B cell (primary cell): ENCODE measurements around the gene NOL11.

Experiments
- EZH2 ChIP-seq: IDR thresholded peaks from 2 replicates; pipeline ENCODE4 v1.6.1; 2012; ENCODE audit warnings: borderline replicate concordance, low read depth, mild to moderate bottlenecking, moderate library complexity, low read length; ENCODE audit not compliant: insufficient read depth, poor library complexity, severe bottlenecking
- TF ChIP-seq, protein P1 (sequence below): fragments of 200-600 bp; IDR thresholded peaks from one replicate; pipeline ENCODE4 v1.8.0; 2022; ENCODE audit warnings: antibody characterized with exemption, mild to moderate bottlenecking

DNA sequence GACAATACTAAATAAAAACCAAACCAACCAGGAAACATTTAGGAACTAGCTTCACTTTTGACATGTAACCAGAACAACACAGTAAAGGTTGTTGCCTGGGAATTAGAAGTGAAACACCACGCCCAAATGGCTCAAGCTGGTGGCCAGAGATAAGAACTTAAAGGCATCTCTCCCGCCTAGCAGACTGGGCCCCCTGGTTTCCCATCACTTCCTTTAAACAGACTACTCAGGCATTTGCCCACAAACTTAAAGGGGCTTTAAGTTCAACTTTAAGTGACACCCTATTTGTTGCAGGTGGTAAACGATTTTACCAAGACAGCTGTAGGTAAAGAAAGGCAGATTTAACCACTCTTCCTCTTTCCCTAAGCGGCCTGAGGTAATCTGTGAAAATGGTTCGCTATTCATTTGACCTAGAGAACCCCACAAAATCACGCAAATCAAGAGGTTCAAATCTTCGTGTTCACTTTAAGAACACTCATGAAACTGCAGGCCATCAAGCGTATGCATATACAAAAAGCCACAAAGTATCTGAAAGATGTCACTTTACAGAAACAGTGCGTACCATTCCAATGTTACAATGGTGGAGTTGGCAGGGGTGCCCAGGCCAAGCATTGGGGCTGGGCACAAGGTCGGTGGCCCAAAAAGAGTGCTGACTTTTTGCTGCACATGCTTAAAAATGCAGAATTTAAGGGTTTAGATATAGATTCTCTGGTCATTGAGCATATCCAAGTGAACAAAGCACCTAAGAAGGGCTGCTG, 66.8 kb downstream of the NOL11 start:
- no peak for TF ChIP-seq EZH2
- TF ChIP-seq, protein P1, sequence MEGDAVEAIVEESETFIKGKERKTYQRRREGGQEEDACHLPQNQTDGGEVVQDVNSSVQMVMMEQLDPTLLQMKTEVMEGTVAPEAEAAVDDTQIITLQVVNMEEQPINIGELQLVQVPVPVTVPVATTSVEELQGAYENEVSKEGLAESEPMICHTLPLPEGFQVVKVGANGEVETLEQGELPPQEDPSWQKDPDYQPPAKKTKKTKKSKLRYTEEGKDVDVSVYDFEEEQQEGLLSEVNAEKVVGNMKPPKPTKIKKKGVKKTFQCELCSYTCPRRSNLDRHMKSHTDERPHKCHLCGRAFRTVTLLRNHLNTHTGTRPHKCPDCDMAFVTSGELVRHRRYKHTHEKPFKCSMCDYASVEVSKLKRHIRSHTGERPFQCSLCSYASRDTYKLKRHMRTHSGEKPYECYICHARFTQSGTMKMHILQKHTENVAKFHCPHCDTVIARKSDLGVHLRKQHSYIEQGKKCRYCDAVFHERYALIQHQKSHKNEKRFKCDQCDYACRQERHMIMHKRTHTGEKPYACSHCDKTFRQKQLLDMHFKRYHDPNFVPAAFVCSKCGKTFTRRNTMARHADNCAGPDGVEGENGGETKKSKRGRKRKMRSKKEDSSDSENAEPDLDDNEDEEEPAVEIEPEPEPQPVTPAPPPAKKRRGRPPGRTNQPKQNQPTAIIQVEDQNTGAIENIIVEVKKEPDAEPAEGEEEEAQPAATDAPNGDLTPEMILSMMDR, result no peak
